Heart left ventricle (tissue), 13 donors: ENCODE data around the gene SLC66A2.

ENCODE experiments used
- CTCF ChIP-seq, 12 donors: fragments of 200-600 bp; sonication (generic) in 4 of 12; IDR thresholded peaks; one replicate each; pipeline versions ENCODE4 v1.5.0 to v1.8.0; 2018 to 2022; ENCODE audit warnings: antibody characterized with exemption in 12 of 12, mild to moderate bottlenecking in 5 of 12
- POLR2A ChIP-seq, 2 donors: fragments of 450-650 bp; IDR thresholded peaks; one replicate each; pipeline ENCODE4 v1.6.1; 2017; ENCODE audit warnings: antibody characterized with exemption in 2 of 2, mild to moderate bottlenecking in 2 of 2, moderate library complexity in 2 of 2
- donor health status: ischemic (EF 13 %, LVEDD 7.1; RV severe dilation, severe dysfunction).
- donor health status: DM: no; HTN: yes; CAD: no.
- donor health status: DM: no; HTN: no; CAD: no.
- donor health status: ischemic (EF 25% LVEDD 6.9; RV normal size, moderate dysfunction).
- donor health status: ischemic (EF 25% LVEDD 5.7; RV mildly dilated, moderate dysfunction).
- donor health status: ischemic (EF 35%, LVEDD 5.7; RV mildly dilated, moderate dysfunction).
- donor health status: nonischemic (EF 11% LVEDD 7.7; RV severe dilation, severe dysfunction).
- donor health status: DM: yes; HTN: yes; CAD: no.
- donor health status: PGD.
- donor health status: ischemic (EF 29% LVEDD 5.4; RV normal size, mild dysfunction).
- donor health status: nonischemic (EF 23%, LVEDD 6.1; RV moderate dilation, normal function).

- TF ChIP-seq CTCF (IDR thresholded peaks at IDR 0.05) (no peak), POLR2A (IDR thresholded peaks at IDR 0.05) (no peak)
Observed at GRCh38 chr18:79903071-79903635, 48.3 kb downstream of the SLC66A2 start.
